ENCODE data around the gene ZNF322. TPM values are rescaled to one million over a fixed set of nuclear protein-coding genes. Genes with fewer than 3 reads are reported as not detected.
A peak's percentile ranks its signal among the peaks of the same experiment; 100 is the strongest.

The ZNF322 gene
- polyA plus RNA-seq, 1 donor (not counting 4 experiments of a cell fraction or from before 2014, with no cell fraction given) = 7.7 TPM

DNA sequence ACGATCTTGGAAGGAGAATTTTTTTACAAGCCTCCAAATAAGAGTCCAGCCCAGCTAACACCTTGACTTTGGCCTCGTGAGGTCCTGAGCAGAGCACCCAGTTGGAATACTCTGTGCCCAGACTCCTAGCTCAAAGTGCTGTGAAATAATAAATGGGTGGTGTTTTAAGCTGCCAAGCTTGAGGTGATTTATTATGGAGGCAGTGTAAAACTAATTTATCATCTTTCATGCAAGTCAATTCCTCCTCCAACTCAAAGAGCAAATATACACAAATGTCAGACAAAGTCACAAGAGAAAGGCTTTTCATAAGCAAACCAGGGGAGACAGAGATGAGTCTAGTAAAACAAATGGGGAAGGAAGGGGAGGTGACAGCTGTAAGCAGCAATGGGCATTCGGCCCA, 50.1 kb downstream of the ZNF322 start:
- no peak overlapping the region for H3K27ac ChIP-seq (ENCODE audit: control insufficient read depth, insufficient read depth, low read length)
- H3K9me1 ChIP-seq (ENCODE audit: control insufficient read depth, extremely low read depth, insufficient read depth, low read length) = no peaks in the 10 kb centered on the region
- dilution Hi-C loops (cut with MboI; ENCODE audit: extremely low pct_ligation_motif_present, low sequenced_read_pairs) = no loop called here
- no peaks in the 10 kb centered on the region for H3K9me3 ChIP-seq (ENCODE audit: control insufficient read depth, low read depth, low read length)
- DNase-seq (ENCODE audit: low read depth, low spot score) (no peak), FAIRE-seq (no peak)
- H3K9ac ChIP-seq (ENCODE audit: control insufficient read depth, extremely low read depth, insufficient read depth, low read length) = no peak overlapping the region
- no peak overlapping the region for H3K4me3 ChIP-seq (ENCODE audit: control insufficient read depth in 2 of 3, extremely low read depth in 1 of 3, insufficient read depth in 2 of 3, low read depth in 1 of 3, low read length in 3 of 3)
- no peaks in the 10 kb centered on the region for H4K20me1 ChIP-seq (ENCODE audit: control insufficient read depth, extremely low read depth, insufficient read depth, low read length)
- peaks cover 6% of the 10 kb centered on the region for H3K4me1 ChIP-seq (ENCODE audit: control insufficient read depth, extremely low read depth, insufficient read depth, low read length)
- no peak overlapping the region for H3K4me2 ChIP-seq (ENCODE audit: control insufficient read depth, extremely low read depth, insufficient read depth, low read depth, low read length)
- H3K36me3 ChIP-seq (ENCODE audit: control insufficient read depth in 2 of 2, extremely low read depth in 1 of 2, insufficient read depth in 2 of 2, low read length in 2 of 2) = no peaks in the 10 kb centered on the region
- H3K79me2 ChIP-seq (ENCODE audit: control insufficient read depth, insufficient read depth, low read length) = no peaks in the 10 kb centered on the region
- no peak overlapping the region for H2AFZ ChIP-seq (ENCODE audit: control insufficient read depth, low read length)
- TF ChIP-seq, protein P1, sequence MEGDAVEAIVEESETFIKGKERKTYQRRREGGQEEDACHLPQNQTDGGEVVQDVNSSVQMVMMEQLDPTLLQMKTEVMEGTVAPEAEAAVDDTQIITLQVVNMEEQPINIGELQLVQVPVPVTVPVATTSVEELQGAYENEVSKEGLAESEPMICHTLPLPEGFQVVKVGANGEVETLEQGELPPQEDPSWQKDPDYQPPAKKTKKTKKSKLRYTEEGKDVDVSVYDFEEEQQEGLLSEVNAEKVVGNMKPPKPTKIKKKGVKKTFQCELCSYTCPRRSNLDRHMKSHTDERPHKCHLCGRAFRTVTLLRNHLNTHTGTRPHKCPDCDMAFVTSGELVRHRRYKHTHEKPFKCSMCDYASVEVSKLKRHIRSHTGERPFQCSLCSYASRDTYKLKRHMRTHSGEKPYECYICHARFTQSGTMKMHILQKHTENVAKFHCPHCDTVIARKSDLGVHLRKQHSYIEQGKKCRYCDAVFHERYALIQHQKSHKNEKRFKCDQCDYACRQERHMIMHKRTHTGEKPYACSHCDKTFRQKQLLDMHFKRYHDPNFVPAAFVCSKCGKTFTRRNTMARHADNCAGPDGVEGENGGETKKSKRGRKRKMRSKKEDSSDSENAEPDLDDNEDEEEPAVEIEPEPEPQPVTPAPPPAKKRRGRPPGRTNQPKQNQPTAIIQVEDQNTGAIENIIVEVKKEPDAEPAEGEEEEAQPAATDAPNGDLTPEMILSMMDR (optimal IDR thresholded peaks at IDR 0.05 in 1 of 3, IDR thresholded peaks at IDR 0.05 in 1 of 3, conservative IDR thresholded peaks at IDR 0.05 in 1 of 3; ENCODE audit: extremely low read depth in 1 of 3, insufficient read depth in 2 of 3, low read length in 3 of 3) = no peak
- TF ChIP-seq EZH2 (IDR thresholded peaks at IDR 0.05; ENCODE audit: low read length) = no peak
- H3K27me3 ChIP-seq (ENCODE audit: control insufficient read depth, extremely low read depth, insufficient read depth, low read length) = peaks cover 21% of the 10 kb centered on the region

DNA sequence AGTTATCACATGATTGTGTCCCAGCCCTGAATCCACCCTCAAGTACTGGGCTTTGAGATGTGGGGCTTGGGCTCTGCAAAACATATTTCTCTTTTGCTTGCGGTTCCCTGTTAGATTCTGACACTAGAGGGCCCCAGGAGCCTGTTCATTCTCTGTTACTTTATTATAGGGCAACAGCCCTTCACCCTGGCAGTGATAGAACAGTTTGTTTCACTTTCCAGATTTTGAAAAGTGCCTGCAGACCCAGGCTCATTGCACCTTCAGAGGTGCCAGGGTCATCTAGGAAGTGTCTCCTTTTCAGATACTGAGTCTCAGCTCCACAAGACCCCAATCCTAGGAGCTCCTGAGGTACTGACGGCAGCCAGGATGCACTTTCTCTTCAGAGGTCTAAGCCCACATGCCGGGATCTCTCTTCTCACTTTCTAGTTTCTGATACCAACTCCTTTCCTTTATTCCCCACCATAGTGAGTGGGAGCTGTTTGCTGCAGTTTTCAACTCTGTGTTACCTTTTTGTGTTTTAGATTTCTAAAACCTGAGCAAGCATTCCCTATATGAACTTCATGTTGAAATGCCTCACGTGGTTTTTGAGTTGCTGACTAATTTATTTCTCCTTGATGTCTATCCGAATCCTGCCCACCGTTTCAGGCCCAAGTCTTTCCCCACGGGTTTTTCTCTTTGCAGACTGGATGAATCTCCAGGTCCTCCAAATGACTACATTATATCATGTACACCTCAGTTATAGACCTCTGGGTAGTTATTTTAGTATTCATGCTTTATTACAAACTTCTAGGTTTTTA, 51.9 kb downstream of the ZNF322 start:
- no peak overlapping the region for H3K4me2 ChIP-seq (ENCODE audit: control insufficient read depth, extremely low read depth, insufficient read depth, low read depth, low read length)
- H3K27ac ChIP-seq (ENCODE audit: control insufficient read depth, insufficient read depth, low read length) = no peak overlapping the region
- TF ChIP-seq EZH2 (IDR thresholded peaks at IDR 0.05; ENCODE audit: low read length) = no peak
- TF ChIP-seq, protein P1 (optimal IDR thresholded peaks at IDR 0.05 in 1 of 3, IDR thresholded peaks at IDR 0.05 in 1 of 3, conservative IDR thresholded peaks at IDR 0.05 in 1 of 3; ENCODE audit: extremely low read depth in 1 of 3, insufficient read depth in 2 of 3, low read length in 3 of 3) = peak; percentile 66 to 77 (median 72)
- dilution Hi-C loops (cut with MboI; ENCODE audit: extremely low pct_ligation_motif_present, low sequenced_read_pairs) = no loop called here
- no peak for DNase-seq (ENCODE audit: low read depth, low spot score)
- H3K9me1 ChIP-seq (ENCODE audit: control insufficient read depth, extremely low read depth, insufficient read depth, low read length) = no peaks in the 10 kb centered on the region
- H3K9ac ChIP-seq (ENCODE audit: control insufficient read depth, extremely low read depth, insufficient read depth, low read length) = no peak overlapping the region
- H3K79me2 ChIP-seq (ENCODE audit: control insufficient read depth, insufficient read depth, low read length) = no peaks in the 10 kb centered on the region
- FAIRE-seq = peak; percentile 58
- H2AFZ ChIP-seq (ENCODE audit: control insufficient read depth, low read length) = no peak overlapping the region
- H3K4me3 ChIP-seq (ENCODE audit: control insufficient read depth in 2 of 3, extremely low read depth in 1 of 3, insufficient read depth in 2 of 3, low read depth in 1 of 3, low read length in 3 of 3) = no peak overlapping the region
- peaks cover 5% of the 10 kb centered on the region for H3K27me3 ChIP-seq (ENCODE audit: control insufficient read depth, extremely low read depth, insufficient read depth, low read length)
- H4K20me1 ChIP-seq (ENCODE audit: control insufficient read depth, extremely low read depth, insufficient read depth, low read length) = no peaks in the 10 kb centered on the region
- no peaks in the 10 kb centered on the region for H3K9me3 ChIP-seq (ENCODE audit: control insufficient read depth, low read depth, low read length)
- no peaks in the 10 kb centered on the region for H3K36me3 ChIP-seq (ENCODE audit: control insufficient read depth in 2 of 2, extremely low read depth in 1 of 2, insufficient read depth in 2 of 2, low read length in 2 of 2)
- H3K4me1 ChIP-seq (ENCODE audit: control insufficient read depth, extremely low read depth, insufficient read depth, low read length) = no peaks in the 10 kb centered on the region

All from keratinocyte (primary cell).